ENCODE data around the gene PCLAF.

Gene PCLAF

GRCh38 chr15:64369078-64369607, 12.1 kb downstream of the PCLAF start:
- no peak for DNase-seq (ENCODE audit: low spot score)
- in situ Hi-C loops (cut with MboI; ENCODE audit: low sequenced_read_pairs, unreplicated experiment): no loop called here
- no peak for TF ChIP-seq CTCF (IDR thresholded peaks at IDR 0.05; ENCODE audit: borderline replicate concordance, control extremely low read depth, extremely low read depth, insufficient read depth, missing control alignments)

DNA sequence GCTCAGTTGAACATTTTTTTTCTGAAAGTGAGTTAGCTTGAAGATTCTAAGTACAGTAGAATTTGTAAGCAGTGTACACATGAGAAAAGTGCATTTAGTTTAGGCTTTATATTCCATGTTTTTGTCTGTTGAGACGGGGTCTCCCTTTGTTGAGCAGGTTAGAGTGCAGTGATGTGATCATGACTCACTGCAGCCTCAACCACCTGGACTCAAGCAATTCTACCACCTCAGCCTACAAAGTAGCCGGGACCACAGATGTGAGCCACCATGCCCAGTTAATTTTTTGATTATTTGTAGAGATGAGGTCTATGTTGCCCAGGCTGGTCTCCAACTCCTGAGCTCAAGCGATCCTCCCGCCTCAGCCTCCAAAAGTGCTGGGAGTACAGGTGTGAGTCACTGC, 20.0 kb downstream of the PCLAF start:
- in situ Hi-C loops (cut with MboI; ENCODE audit: low sequenced_read_pairs, unreplicated experiment): no loop called here
- no peak for TF ChIP-seq CTCF (IDR thresholded peaks at IDR 0.05; ENCODE audit: borderline replicate concordance, control extremely low read depth, extremely low read depth, insufficient read depth, missing control alignments)
- DNase-seq (ENCODE audit: low spot score): no peak

DNA sequence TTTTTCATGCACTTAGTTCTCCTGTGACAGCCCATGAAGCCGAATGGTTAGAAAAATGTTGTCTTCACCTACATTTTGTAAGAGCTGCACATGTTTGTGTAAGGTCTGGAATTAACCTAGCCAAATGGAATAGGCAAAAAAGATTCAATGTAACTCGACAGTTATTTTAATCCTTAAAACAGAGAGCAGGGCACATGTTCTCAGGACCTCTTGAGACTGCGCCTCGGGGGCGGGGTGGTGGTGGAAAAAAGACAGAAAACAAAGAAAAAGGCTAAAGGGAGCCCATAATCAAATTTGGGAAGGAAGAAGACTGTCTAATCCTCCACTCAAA, 24.6 kb downstream of the PCLAF start:
- in situ Hi-C loops (cut with MboI; ENCODE audit: low sequenced_read_pairs, unreplicated experiment): no loop called here
- no peak for TF ChIP-seq CTCF (IDR thresholded peaks at IDR 0.05; ENCODE audit: borderline replicate concordance, control extremely low read depth, extremely low read depth, insufficient read depth, missing control alignments)

GRCh38 chr15:64355944-64356709, 25.1 kb downstream of the PCLAF start, which contains the start of gene CSNK1G1:
TSS of gene CSNK1G1 (minus strand) at chr15:64356173. CDS start at chr15:64300499, 55,674 bp downstream.
- TF ChIP-seq CTCF (IDR thresholded peaks at IDR 0.05; ENCODE audit: borderline replicate concordance, control extremely low read depth, extremely low read depth, insufficient read depth, missing control alignments): peak; percentile 1
- in situ Hi-C loops (cut with MboI; ENCODE audit: low sequenced_read_pairs, unreplicated experiment): no loop called here
- peak; percentile 95 for DNase-seq (ENCODE audit: low spot score)

More for the DNA sequence above, 24.6 kb downstream of the PCLAF start:
- no peak for DNase-seq (ENCODE audit: low spot score)

DNA sequence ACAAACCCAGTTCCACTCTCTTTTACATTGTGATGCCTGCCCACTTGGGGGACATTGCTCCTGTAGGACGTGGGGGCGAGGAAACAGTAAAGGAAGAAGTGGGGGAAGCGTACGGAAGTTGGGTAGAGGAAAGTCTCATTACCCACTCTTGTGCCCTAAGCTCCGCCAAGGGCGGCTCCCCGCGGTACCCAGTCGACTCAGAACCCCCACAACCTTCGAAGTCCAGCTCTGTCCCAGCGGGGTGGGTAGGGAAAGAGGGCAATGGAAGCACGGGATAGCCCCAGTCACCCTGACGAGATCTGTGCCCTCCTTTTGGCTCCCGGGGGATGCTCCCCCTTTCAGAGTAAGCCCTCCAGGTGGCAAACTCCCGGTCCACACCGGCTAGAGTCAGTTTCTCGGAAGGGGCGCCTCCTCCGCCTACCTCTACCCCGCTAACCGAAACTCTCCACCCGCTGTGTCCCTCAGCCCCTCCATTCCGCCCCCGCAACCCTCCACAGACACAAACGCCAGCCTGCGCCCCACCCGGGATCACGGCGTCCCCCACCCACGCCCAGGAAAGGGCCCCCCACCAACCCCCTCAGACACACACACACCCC, 25.8 kb downstream of the PCLAF start:
- in situ Hi-C loops (cut with MboI; ENCODE audit: low sequenced_read_pairs, unreplicated experiment): no loop called here
- no peak for DNase-seq (ENCODE audit: low spot score)
- no peak for TF ChIP-seq CTCF (IDR thresholded peaks at IDR 0.05; ENCODE audit: borderline replicate concordance, control extremely low read depth, extremely low read depth, insufficient read depth, missing control alignments)

DNA sequence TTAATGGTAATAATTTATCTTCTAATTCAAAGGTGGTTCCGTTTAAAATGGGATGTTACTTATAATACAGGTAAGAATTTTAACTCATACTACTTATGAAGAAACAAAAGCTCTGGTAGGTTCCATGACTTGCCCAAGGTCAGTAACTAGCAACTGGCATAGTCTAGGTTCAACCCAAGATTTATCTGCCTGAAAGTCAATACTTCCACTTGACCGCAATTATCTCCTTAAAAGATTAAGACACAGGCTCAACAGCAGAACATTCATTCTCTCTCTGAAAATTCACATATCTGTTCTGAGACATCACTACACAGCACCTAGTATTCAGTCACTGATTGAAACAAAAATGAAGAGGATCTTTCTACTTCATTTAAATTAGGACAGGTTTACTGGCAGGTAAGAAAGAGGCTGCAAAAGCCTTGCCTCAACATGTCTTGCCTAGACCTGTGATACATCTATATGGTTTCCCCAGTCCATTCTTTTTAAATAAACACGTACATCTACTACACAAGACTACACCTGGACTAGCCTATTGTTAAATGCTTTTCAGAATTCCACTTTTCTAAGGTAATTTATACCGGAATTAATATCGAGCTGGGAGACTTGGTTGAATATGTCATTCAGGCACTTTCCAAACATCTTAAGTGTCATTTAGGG, 26.4 kb downstream of the PCLAF start:
- TF ChIP-seq CTCF (IDR thresholded peaks at IDR 0.05; ENCODE audit: borderline replicate concordance, control extremely low read depth, extremely low read depth, insufficient read depth, missing control alignments): no peak
- no peak for DNase-seq (ENCODE audit: low spot score)
- in situ Hi-C loops (cut with MboI; ENCODE audit: low sequenced_read_pairs, unreplicated experiment): no loop called here
